Common myeloid progenitor, CD34-positive (primary cell): Measurements from ENCODE around the gene INSYN1.

Source experiments
- CTCF ChIA-PET: fragments of 350-600 bp; sonication (Branson Sonifier 250); formaldehyde crosslinking; loops from one replicate; lab custom pipeline; 2021; ENCODE audit warnings: antibody characterized with exemption; lab: Charles Lee
- POLR2A ChIA-PET: fragments of 350-600 bp; sonication (Branson Sonifier 250); formaldehyde crosslinking; loops from one replicate; lab custom pipeline; 2021; ENCODE audit warnings: antibody characterized with exemption; lab: Charles Lee
- DNase-seq, 3 donors: peaks; one replicate each; pipeline versions ENCODE4 v3.0.0 to v3.0.0-alpha.2; 2013
- H3K27ac ChIP-seq, 2 experiments: 1 replicate in 1 of 2; 2 replicates in 1 of 2; pipeline ENCODE4 v1.7.0; 2013; ENCODE audit warnings: inconsistent platforms in 2 of 2, low read length in 2 of 2, mild to moderate bottlenecking in 2 of 2, low read depth in 1 of 2, moderate library complexity in 1 of 2; ENCODE audit not compliant: severe bottlenecking in 2 of 2, insufficient read depth in 1 of 2, poor library complexity in 1 of 2
- H3K27me3 ChIP-seq, 5 experiments: replicated peaks in 2 of 5; 1 replicate in 3 of 5; 2 replicates in 2 of 5; pipeline versions ENCODE4 v1.6.1 to v1.7.0; 2013; ENCODE audit warnings: low read length in 4 of 5, mild to moderate bottlenecking in 2 of 5, moderate library complexity in 2 of 5, inconsistent platforms in 1 of 5; ENCODE audit not compliant: insufficient read depth in 5 of 5, control insufficient read depth in 4 of 5
- H3K36me3 ChIP-seq, 4 experiments: 1 replicate in 2 of 4; 2 replicates in 2 of 4; pipeline versions ENCODE4 v1.6.1 to v1.7.0; 2013; ENCODE audit warnings: low read length in 3 of 4, control low read depth in 1 of 4, mild to moderate bottlenecking in 1 of 4; ENCODE audit not compliant: control insufficient read depth in 4 of 4, insufficient read depth in 4 of 4
- H3K4me1 ChIP-seq, 4 experiments: 1 replicate in 3 of 4; 2 replicates in 1 of 4; pipeline versions ENCODE4 v1.6.1 to v1.7.1; 2013; ENCODE audit warnings: low read length in 3 of 4, mild to moderate bottlenecking in 3 of 4, control low read depth in 1 of 4, inconsistent platforms in 1 of 4, moderate library complexity in 1 of 4; ENCODE audit not compliant: control insufficient read depth in 4 of 4, insufficient read depth in 4 of 4; ENCODE audit errors: control extremely low read depth in 1 of 4
- H3K4me3 ChIP-seq, 7 experiments: 1 replicate in 4 of 7; 2 replicates in 3 of 7; pipeline versions ENCODE4 v1.5.1 to v1.7.0; 2013; ENCODE audit warnings: mild to moderate bottlenecking in 7 of 7, low read length in 6 of 7, moderate library complexity in 6 of 7, inconsistent platforms in 2 of 7, low read depth in 2 of 7, control low read depth in 1 of 7; ENCODE audit not compliant: insufficient read depth in 4 of 7, control insufficient read depth in 1 of 7; ENCODE audit errors: extremely low read depth in 1 of 7
- H3K9me3 ChIP-seq, 5 experiments: 1 replicate in 4 of 5; 2 replicates in 1 of 5; pipeline versions ENCODE4 v1.6.1 to v1.7.1; 2013; ENCODE audit warnings: low read length in 4 of 5, mild to moderate bottlenecking in 2 of 5, inconsistent platforms in 1 of 5, low read depth in 1 of 5, moderate library complexity in 1 of 5; ENCODE audit not compliant: control insufficient read depth in 4 of 5, insufficient read depth in 2 of 5; ENCODE audit errors: control extremely low read depth in 1 of 5
- WGBS: methylation state at CpG from one replicate; pipeline ENCODE4 v1.1.5; 2013; ENCODE audit not compliant: insufficient coverage; 5-methylcytosine and 5-hydroxymethylcytosine counted together

Gene INSYN1

GRCh38 chr15:73760330-73761329 lies 7.5 kb upstream of the INSYN1 start:
- Histone ChIP-seq H3K36me3 (no peaks in the 10 kb centered on the region), H3K27me3 (peaks cover 0 to 69% (median 22%) of the 10 kb centered on the region in 5 experiments), H3K9me3 (no peaks in the 10 kb centered on the region), H3K27ac (no peak overlapping the region), H3K4me3 (no peak overlapping the region), H3K4me1 (no peaks in the 10 kb centered on the region)
- WGBS = 65% methylated on average over 10 of the region's 11 CpGs
- DNase-seq = no peak
- ChIA-PET POLR2A (no interaction called here), CTCF (no interaction called here)

GRCh38 chr15:73758461-73758860 lies 5.3 kb upstream of the INSYN1 start:
- Histone ChIP-seq H3K27ac (no peak overlapping the region), H3K27me3 (peaks cover 0 to 83% (median 22%) of the 10 kb centered on the region in 5 experiments), H3K4me1 (no peaks in the 10 kb centered on the region), H3K4me3 (no peak overlapping the region), H3K9me3 (no peaks in the 10 kb centered on the region), H3K36me3 (no peaks in the 10 kb centered on the region)
- DNase-seq = no peak
- POLR2A ChIA-PET = interaction anchor here (0.5 kb wide), 1 partner anchor 134 kb away, joined by 3 read pairs; no protein-coding TSS in a partner anchor
- WGBS = 85% methylated on average over 2 of the region's 5 CpGs
- CTCF ChIA-PET = interaction anchor here (1.0 kb wide), 1 partner anchor 149 kb away, joined by 3 read pairs; no protein-coding TSS in a partner anchor

DNA sequence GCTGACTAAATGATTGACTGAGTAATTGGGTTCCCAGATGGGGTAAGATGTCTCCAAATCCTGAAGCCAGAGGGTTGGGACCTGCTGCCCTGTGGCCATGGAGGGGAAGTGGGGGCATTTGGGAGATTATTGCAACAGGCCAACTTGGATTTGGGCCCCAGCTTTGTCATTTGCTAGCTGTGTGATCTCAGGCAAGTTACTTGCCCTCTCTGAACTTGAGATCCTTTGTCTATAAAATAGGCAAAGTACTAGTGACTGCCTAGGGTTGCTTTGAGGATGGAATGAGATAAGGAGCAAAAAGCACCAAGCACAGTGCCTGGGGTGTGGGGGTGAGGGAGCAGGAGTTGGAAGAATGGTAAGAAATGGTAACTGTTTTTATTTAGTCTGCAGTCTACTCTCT lies 4.4 kb upstream of the INSYN1 start:
- peaks cover 0 to 90% (median 23%) of the 10 kb centered on the region in 5 experiments for H3K27me3 ChIP-seq
- CTCF ChIA-PET = interaction anchor here (1.0 to 1.3 kb wide), 2 partner anchors 10 to 150 kb away, joined by 3 read pairs; no protein-coding TSS in a partner anchor
- POLR2A ChIA-PET = no interaction called here

DNA sequence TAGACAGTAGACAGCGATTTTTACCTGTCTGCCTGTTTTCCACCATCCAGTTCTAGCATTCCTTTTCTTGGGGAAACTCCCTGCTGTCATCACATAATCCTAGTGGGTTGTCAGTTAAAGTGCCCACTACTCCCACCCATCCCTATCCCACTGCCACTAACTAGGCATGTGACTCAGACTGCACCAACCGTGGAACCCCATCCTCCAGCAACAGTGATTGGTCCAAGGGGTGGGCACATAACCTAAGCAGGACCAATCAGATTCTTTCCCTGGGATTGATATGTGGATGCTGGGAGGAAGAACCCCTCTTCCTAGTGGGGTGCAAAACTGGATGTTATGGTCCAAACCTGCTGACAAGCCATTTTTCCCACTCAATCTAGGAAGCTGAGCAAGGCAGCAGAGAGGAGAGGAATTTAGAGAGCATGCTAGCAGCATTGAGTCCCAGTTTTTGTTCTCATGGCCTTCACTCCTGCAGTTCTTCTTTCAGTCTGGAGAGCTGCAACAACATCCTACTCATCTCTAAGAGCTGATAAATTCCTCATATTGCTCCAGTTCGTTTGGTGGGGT lies 3.9 kb upstream of the INSYN1 start:
- H3K4me1 ChIP-seq = peaks cover 0 to 9% (median 5%) of the 10 kb centered on the region in 4 experiments
- no peaks in the 10 kb centered on the region for H3K9me3 ChIP-seq
- no peak overlapping the region for H3K27ac ChIP-seq
- no peaks in the 10 kb centered on the region for H3K36me3 ChIP-seq
- ChIA-PET POLR2A (no interaction called here), CTCF (interaction anchor here (1.0 to 1.3 kb wide), 2 partner anchors 11 to 150 kb away, joined by 3 read pairs; no protein-coding TSS in a partner anchor)
- WGBS = 83% methylated on average over 2 of the region's 3 CpGs
- H3K4me3 ChIP-seq = no peak overlapping the region
- H3K27me3 ChIP-seq = peaks cover 0 to 94% (median 23%) of the 10 kb centered on the region in 5 experiments
- no peak for DNase-seq

More for the DNA sequence above, 4.4 kb upstream of the INSYN1 start:
- no peak overlapping the region for H3K4me3 ChIP-seq
- H3K9me3 ChIP-seq = no peaks in the 10 kb centered on the region
- H3K27ac ChIP-seq = no peak overlapping the region
- H3K36me3 ChIP-seq = no peaks in the 10 kb centered on the region
- DNase-seq = no peak
- H3K4me1 ChIP-seq = peaks cover 0 to 4% (median 2%) of the 10 kb centered on the region in 4 experiments

- ChIA-PET CTCF (interaction anchor here (1.3 kb wide), 1 partner anchor 11 kb away, joined by 3 read pairs; no protein-coding TSS in a partner anchor), POLR2A (no interaction called here)
- DNase-seq = no peak
- Histone ChIP-seq H3K4me3 (no peak overlapping the region), H3K27ac (no peak overlapping the region), H3K36me3 (no peaks in the 10 kb centered on the region), H3K27me3 (peaks cover under 1 to 94% (median 25%) of the 10 kb centered on the region in 5 experiments), H3K4me1 (peaks cover 0 to 11% (median 5%) of the 10 kb centered on the region in 4 experiments), H3K9me3 (no peaks in the 10 kb centered on the region)
- WGBS = 83% methylated on average over 2 of the region's 2 CpGs
Observed at GRCh38 chr15:73756390-73756789, 3.2 kb upstream of the INSYN1 start.

- 94% methylated on average over 3 of the region's 3 CpGs for WGBS
- no peaks in the 10 kb centered on the region for H3K36me3 ChIP-seq
- DNase-seq = no peak
- CTCF ChIA-PET = interaction anchor here (1.3 kb wide), 1 partner anchor 12 kb away, joined by 3 read pairs; no protein-coding TSS in a partner anchor
- no peak overlapping the region for H3K27ac ChIP-seq
- peaks cover 2 to 94% (median 23%) of the 10 kb centered on the region in 5 experiments for H3K27me3 ChIP-seq
- no peak overlapping the region for H3K4me3 ChIP-seq
- POLR2A ChIA-PET = no interaction called here
- H3K9me3 ChIP-seq = no peaks in the 10 kb centered on the region
- H3K4me1 ChIP-seq = peaks cover 0 to 11% (median 5%) of the 10 kb centered on the region in 4 experiments
Observed at GRCh38 chr15:73755946-73756345, 2.8 kb upstream of the INSYN1 start.
